GM21825 (cell line): ENCODE data around the gene EVA1A.

ENCODE experiments used
- ATAC-seq: cut with Tn5 transposase; IDR thresholded peaks from one replicate; pipeline ENCODE4 v1.9.1; 2021; ENCODE audit warnings: mild to moderate bottlenecking, moderate library complexity; ENCODE audit not compliant: unreplicated experiment

Gene EVA1A

DNA sequence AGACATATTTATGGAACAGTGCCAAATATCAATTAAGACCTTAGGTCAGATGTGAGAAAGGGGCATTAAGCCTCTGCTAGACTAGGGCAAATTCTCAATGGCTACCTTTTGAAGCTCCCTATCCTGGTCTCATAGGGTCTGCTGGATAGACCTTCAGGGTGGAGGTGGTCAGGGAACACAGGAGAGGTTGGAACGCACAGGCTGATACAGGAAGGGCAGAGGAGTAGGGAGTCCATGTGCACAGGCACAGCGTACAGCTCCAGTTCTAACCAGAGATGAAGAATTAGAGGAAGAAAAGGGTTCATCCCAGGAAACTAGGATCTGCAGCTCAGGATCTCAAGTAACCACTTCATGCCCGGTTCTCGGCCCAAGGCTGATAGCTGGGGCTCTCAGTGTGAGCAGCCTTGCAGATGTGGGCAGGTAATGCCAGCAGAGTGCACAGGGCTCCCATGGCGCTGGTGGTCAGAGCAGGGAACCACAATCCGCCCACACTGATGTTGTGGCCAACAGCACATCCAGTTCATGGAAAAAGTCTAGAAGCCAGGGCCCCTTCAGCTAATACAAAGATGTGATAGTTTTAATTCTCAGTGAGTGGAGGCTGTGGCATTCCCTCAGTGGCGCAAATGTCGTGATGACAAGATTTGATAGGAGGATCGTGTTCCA, 3.4 kb upstream of the EVA1A start:
- ATAC-seq: no peak

DNA sequence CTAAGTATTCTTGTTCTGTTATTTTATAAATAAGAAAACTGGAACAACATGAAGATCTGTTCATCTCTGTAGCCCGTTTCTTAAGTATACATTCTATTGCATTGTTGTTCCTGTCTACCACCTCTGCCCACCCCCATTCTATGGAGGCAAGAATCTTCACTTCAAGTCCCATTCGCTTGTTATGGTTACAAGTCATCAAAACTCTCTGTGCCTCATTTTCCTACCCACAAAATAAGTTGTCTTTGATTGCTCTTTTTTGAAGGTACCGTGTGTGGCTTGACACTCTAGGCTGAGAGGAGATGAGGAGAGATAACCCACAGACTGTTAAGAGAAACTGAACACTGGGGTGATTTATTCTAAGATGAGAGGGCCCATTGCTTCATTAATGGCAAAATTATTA, 2.9 kb upstream of the EVA1A start:
- ATAC-seq: no peak

DNA sequence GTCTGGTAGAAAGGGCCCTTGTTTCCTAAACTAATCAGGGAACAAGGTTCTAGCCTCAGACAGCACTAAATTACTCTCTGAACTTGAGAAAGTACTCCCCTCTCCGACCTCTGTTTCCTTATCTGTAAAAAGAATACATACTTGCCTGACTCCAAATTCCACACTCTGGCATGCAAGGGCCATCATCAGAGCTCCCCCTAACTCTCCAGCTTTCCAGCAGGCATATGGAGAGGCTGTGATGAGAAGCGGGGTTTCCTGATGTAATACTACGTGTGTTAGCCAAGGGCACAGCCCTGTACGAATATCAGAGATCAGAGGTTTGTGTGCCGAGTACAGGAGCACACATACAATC, 1.8 kb upstream of the EVA1A start:
- no peak for ATAC-seq

DNA sequence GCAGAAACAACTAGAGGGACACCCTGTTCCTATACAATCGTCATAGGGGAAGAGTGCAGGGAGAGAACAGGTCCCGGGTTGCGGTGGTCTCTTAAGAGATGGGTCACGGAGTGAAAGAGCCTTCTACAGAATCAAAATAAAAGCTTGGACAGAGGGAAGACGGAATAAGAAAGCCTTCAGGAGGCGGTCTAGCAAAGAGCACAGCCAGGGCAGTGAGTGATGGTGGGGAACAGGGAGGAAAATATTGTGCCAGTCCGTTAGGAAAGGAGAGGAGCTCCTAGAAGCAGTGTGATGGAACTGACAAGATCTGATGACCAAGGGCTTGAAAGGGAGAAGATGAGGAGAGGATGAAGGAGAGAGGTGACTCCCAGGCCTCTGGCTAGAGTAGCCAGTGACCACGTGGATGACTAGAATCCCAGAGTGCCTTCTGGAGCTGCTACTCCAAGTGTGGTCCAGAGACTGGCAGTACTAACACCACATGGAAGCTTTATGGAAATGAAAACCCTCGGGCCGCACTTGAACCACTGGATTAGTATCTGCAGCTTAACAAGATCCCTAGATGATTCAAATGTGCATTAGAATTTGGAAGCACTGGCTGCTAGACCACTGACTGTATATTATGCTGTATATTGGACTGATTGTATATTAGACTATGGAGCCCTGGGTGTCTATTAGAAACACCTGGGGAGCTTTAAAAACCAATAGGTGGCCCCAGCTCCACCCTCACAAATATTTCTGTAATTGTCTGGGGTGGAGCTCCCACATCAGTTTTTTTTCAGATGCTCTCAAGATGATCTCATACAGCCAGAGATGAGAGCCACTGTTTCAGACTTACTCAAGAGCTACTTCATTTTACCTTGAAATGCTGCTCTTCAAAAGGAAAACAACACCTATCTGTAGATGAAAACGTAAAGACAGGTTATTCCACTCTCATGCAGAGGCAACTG, 1.1 kb upstream of the EVA1A start:
- ATAC-seq: no peak

- ATAC-seq: no peak
These were observed 544 bp downstream of the EVA1A start for GRCh38 chr2:75560022-75560767.

DNA sequence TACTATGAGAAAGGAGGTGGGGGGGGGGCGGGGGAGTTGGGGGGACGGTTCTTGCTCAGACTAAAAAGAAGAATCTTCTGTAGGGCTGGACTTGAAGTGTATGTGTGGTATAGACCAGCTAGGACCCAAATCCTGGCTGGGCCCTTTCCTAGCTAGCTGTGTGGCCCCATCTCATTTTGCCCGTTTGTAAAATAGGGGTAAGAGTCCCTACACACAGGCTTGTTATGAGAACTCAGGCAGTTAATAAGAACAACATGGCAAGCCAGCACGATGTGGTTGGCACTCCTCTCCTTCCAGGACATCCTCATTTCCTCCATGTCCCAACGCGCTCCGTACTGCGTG, 1.1 kb downstream of the EVA1A start:
- ATAC-seq: no peak

DNA sequence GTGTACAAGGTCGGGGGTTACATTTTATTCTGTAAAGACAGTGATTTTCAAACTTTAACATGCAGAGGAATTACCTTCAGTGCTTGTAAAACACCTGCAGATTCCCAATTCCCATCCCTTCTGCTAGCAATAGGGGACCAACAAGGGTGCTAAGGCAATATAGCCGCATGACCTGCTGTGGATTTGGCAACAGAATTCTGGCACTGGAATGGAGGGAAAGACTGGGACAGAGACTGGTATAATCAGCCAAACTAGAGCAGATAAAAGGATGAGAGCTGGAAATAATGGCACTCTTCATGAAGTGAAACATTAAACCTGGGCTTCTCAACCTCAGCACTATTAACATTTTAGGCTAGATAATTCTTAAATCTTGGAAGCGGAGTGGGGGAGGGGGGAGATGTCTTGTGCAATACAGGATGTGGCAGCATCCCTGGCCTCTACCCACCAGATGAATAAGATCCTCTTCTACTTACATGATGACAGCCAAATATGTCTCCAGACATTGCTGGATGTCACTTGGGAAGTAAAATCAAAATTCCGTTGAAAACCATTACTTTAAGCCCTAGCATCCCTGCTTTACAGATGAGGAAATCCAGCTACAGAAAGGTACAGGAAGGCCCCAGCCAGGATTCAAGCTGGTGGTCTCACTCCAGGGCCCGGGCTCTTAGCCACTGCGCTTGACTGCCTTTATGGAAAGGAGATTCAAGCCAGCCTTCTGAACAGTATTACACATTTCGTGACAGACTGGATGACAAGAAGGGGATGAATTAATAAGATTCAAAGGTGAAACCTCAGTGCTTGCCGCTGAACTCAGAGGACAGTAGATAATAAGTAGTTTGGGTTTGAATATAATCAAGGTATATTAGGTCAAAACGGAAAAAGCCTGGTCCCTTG, 1.7 kb downstream of the EVA1A start:
- no peak for ATAC-seq

DNA sequence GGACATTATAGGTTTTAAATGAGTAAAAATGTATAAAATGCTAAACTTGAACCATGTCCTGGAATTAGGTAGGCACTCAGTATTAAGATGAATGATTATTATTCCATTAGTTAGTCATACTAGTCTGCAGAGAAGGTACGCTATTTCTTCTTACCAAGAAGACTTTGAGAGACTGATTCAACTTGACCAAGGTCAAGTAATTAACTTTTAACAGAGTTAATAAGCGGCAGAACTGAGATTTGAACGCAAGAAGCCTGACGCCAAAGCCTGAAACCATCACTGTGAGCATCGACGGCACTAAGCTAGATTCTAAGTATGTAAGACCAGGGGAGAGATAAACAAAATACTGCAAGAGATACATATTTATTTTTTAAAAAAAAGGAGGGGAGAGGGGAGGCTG, 2.6 kb downstream of the EVA1A start:
- no peak for ATAC-seq

GRCh38 chr2:75557474-75558133, 3.1 kb downstream of the EVA1A start:
- no peak for ATAC-seq

- ATAC-seq: no peak
These were observed 3.9 kb downstream of the EVA1A start for GRCh38 chr2:75556679-75557366.

DNA sequence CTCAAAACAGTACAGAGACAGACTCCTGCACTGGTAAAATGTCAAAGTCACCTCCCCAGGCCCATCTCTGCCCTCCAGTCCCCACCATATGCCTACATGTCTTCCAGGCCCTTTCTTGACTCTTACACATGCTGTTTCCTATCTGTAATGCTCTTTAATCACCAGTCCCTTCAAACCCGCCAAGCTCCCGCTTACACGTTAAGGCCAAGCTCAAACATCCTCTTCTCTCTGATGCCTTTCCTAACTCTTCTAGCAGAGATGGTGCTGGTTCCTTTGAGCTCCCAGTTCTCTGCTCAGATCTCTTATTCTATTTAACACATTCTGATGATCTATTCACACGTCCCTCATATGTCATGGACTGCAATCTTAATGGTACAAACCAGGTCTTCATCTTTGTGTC, 5.0 kb downstream of the EVA1A start:
- ATAC-seq: no peak

DNA sequence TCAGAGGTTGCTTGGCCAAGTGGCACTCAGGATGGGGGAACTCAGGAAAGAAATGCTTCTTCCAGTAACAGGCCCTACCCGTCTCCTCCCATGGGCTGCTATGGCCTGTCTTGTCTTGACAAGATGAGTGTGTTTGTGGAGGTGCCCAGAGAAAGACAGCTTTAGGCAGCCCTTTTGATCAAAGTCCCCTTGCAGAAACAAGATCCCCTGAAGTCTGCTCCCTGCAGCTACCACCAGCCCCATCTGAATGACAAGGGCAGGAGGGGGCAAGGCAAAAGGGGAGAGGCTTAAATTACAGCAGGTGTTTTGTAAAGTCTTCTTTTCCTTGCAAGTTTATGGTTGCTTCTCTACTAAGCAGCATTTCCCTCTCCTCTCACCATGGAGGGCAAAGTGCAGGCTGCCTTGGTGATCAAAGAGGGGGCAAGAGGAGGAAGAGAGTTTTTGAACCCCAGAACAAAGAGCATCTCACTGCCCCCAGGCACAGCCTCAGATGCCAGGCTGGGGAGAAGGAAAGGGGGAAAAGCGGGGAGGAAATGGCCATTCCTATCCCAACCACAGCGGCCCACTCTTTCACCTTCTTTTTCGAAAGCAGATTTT, 6.7 kb downstream of the EVA1A start:
- no peak for ATAC-seq

DNA sequence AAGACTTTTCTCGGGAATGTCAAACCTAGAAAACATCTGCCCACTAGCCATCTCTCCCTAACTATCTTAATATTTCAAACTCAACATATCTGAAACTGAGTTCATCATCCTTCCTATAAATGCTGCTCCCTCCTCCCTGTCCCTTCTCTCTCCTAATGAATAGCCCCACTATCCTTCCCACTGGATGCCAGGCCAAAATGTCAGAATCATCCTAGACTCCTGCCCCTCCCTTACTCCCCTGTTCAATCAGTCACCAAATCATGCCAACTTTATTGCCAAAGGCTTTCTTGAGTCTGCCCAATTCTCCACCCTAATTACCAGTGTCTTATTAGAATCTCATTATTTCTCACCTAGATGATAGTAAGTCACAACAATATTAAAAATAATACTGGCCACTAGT, 8.5 kb downstream of the EVA1A start:
- no peak for ATAC-seq

DNA sequence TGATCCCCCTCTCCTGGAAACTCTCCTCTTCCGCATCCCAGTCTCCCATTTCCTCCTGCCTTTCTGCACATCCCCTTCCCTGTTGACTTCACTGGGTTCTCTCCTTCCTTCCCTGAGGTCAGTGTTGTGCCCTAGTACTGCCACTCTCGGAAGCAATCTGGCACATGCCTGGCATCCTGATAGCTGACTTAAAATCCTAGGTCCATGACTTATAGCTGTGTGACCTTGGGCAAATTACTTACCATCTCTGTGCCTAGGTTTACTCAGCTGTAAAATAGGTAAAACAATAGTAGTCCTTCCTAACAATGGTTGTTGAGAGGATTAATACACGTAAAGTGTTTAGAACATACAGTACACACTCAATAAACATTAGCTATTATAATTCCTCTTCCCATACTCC, 9.3 kb downstream of the EVA1A start:
- ATAC-seq: no peak

- no peak for ATAC-seq
These were observed 11.1 kb downstream of the EVA1A start for GRCh38 chr2:75549401-75550253.

DNA sequence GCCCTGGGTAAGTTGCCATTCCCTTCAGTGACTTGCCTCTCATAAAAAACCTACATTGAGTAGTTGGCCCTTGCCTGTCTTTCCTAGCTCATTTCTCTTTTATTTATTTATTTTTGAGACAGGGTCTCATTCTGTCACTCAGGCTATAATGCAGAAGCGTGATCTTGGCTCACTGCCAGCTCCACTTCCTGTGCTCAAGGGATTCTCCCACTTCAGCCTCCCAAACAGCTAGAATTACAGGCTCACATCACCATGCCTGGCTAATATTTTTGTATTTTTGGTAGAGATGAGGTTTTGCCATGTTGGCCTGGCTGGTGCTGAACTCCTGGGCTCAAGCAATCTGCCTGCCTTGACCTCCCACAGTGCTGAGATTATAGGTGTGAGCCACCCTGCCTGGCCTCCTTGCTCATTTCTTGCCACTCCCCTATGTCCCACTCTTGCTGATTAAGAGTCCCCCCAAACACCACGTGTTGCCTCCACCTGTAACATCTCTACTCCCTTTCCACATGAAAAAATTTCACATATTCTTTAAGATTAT, 12.6 kb downstream of the EVA1A start:
- ATAC-seq: no peak

DNA sequence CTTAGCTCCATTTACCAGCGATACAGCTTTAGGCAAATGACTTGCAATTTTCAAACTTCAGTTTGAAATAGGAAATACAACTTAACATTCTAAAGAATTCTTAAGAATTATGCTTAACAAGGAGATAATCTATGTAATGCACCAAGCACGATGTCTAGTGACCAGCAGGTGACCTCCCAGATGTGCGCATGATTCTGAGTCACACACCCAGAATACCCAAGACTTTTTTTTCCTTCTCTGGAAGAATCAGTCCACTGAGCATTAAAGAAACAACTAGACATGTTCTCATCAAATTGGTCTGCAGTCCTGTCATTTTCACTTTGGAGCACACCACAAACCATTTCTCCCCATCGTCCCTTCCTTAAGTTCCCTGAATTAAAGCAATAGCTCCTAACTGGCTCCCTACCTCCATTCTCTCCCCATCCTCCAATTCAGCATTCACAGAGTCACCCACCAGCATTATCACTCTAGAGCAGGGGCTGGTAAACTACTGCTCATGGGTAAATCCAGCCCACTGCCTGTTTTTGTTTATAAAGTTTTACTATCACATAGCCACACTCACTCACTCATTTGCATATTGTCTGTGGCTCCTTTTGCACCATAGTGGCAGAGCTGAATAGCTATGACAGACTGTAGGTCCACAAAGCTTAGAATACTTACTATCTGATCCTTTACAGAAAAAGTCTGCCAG, 13.2 kb downstream of the EVA1A start:
- no peak for ATAC-seq

- no peak for ATAC-seq
These were observed 14.8 kb downstream of the EVA1A start for GRCh38 chr2:75545922-75546321.
